Measurements from ENCODE around the gene GPR39. TPM values are rescaled to one million over a fixed set of nuclear protein-coding genes. Genes with fewer than 3 reads are reported as not detected.
"Not testable (repeated sequence)": the region's sequence is repeated elsewhere in the genome, so short reads cannot be mapped to it uniquely, and the experiment has no call there.

The GPR39 gene
- total RNA-seq, 4 donors from 2014 or later, result 0.13 to 1.3 TPM; not detected in 2

DNA sequence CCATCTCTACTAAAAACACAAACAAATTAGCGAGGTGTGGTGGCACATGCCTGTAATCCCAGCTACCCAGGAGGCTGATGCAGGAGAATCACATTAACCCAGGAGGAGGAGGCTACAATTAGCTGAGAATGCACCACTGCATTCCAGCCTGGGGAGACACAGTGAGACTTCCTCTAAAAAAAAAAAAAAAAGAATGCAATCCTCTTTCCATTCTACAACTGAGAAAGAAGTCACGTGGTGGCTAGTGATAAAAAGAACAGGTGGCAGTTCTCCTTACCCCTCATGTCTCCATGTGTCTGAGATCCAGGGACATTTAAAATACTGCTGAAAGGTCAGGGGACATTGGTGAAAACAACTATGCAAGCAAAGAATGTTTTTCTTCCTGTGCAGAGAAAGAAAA, 24.4 kb upstream of the GPR39 start:
- intact Hi-C loops (cut with DNase I), result no loop called here
- H3K27me3 ChIP-seq, result peaks cover 0 to 15% (median 0%) of the 10 kb centered on the region in 4 donors

DNA sequence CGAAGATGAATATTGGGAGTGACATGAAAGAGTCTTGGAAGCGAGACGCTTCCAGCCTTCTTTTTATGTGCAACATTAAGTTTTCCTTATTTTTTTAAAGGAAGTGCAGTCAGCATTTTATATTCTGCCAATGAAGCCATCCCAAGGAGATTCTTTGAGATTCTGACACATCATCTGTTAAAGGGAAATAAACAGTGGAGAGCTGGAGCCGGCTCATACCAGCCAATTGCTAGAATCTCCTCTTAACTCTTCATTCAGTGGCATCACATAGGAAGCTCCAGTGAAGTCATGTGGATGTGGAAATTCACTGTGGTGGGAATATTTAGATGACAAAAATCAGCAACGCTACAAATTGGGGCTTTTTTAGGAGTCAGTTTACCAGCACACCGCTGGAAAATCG, 23.7 kb upstream of the GPR39 start:
- H3K4me3 ChIP-seq, result no peak overlapping the region
- DNase-seq (ENCODE audit: extremely low spot score), result no peak
- no peak for TF ChIP-seq POLR2A (IDR thresholded peaks at IDR 0.05; ENCODE audit: low read depth)
- TF ChIP-seq, protein P1, sequence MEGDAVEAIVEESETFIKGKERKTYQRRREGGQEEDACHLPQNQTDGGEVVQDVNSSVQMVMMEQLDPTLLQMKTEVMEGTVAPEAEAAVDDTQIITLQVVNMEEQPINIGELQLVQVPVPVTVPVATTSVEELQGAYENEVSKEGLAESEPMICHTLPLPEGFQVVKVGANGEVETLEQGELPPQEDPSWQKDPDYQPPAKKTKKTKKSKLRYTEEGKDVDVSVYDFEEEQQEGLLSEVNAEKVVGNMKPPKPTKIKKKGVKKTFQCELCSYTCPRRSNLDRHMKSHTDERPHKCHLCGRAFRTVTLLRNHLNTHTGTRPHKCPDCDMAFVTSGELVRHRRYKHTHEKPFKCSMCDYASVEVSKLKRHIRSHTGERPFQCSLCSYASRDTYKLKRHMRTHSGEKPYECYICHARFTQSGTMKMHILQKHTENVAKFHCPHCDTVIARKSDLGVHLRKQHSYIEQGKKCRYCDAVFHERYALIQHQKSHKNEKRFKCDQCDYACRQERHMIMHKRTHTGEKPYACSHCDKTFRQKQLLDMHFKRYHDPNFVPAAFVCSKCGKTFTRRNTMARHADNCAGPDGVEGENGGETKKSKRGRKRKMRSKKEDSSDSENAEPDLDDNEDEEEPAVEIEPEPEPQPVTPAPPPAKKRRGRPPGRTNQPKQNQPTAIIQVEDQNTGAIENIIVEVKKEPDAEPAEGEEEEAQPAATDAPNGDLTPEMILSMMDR (IDR thresholded peaks at IDR 0.05), result no peak
- TF ChIP-seq POLR2AphosphoS5 (IDR thresholded peaks at IDR 0.05), result no peak
- no peak for TF ChIP-seq EP300 (IDR thresholded peaks at IDR 0.05)
- no peaks in the 10 kb centered on the region for H3K36me3 ChIP-seq
- intact Hi-C loops (cut with DNase I), result no loop called here
- H3K27ac ChIP-seq (replicated peaks in 1 of 4), result no peak overlapping the region
- 78% methylated on average over 7 of the region's 7 CpGs for WGBS
- H3K9me3 ChIP-seq, result peaks cover 0 to 6% (median 0%) of the 10 kb centered on the region in 4 donors
- H3K27me3 ChIP-seq, result peaks cover 0 to 19% (median 0%) of the 10 kb centered on the region in 4 donors
- H3K4me1 ChIP-seq, result no peaks in the 10 kb centered on the region

More for the DNA sequence above, 24.4 kb upstream of the GPR39 start:
- TF ChIP-seq, protein P1 (IDR thresholded peaks at IDR 0.05), result no peak
- TF ChIP-seq EP300 (IDR thresholded peaks at IDR 0.05) (no peak), POLR2A (IDR thresholded peaks at IDR 0.05; ENCODE audit: low read depth) (no peak), POLR2AphosphoS5 (IDR thresholded peaks at IDR 0.05) (no peak)
- Histone ChIP-seq H3K27ac (replicated peaks in 1 of 4) (no peak overlapping the region), H3K4me3 (no peak overlapping the region), H3K4me1 (no peaks in the 10 kb centered on the region), H3K9me3 (peaks cover 0 to 6% (median 0%) of the 10 kb centered on the region in 4 donors), H3K36me3 (no peaks in the 10 kb centered on the region)
- WGBS, result 11% methylated on average over 2 of the region's 2 CpGs
- no peak for DNase-seq (ENCODE audit: extremely low spot score)

DNA sequence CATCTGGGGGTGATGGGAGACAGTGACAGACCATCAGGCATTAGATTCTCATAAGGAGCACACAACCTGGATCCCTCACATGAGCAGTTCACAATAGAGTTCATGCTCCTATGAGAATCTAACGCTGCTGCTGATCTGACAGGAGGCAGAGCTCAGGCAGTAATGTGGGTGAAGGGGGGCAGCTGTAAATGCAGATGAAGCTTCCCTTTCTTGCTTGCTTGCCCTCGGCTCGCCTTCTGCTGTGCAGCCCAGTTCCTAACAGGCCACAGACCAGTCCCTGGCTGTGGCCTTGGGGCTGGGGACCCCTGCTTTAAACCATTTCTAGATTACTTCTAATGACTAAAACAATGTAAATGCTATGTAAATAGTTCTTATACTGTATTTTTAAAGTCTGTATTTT, 19.6 kb upstream of the GPR39 start:
- H3K4me3 ChIP-seq; DNase-seq (ENCODE audit: extremely low spot score); H3K4me1 ChIP-seq; intact Hi-C loops (cut with DNase I); H3K27ac ChIP-seq (replicated peaks in 1 of 4); H3K9me3 ChIP-seq; H3K36me3 ChIP-seq: not testable (repeated sequence)
- whole genome bisulfite sequencing, result 37% methylated on average over 3 of the region's 3 CpGs
- peaks cover 0 to 21% (median 0%) of the 10 kb centered on the region in 4 donors for H3K27me3 ChIP-seq

DNA sequence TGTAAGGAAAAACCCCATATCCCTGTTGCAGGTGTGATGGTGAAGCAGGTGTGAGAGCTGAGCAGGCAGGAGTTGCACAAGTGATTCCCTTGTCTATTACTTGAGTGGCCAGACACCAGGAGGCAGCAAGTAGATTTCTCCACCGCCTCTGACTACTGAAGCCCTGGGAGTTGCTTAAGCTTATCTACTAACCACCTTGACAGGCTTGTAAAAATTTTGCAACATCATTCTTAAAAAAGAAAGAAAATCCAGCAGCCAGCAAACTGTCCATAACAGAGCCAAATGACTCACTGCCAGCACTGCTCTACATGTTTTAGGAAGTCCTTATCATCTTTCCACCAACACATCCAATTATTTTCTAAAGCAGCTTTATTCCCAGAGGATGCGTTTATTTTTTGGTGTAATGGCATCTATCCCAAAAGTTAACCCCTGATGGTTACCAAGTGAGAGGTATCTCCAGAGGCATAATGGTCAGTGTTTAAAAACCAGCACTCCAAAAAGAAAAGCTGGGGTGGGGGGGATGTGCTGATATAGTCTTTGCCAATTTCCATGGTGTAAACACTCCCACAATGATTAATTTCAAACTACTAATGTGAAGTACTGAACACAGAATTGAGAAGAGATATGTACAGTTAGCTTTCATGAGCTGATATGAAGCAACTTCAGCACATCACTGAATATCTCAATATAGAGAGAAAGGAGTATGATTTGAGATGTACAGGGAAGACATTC, 16.3 kb upstream of the GPR39 start:
- H3K9me3 ChIP-seq, result no peaks in the 10 kb centered on the region
- H3K27me3 ChIP-seq, result peaks cover 0 to 21% (median 0%) of the 10 kb centered on the region in 4 donors
- no peak overlapping the region for H3K4me3 ChIP-seq
- H3K36me3 ChIP-seq, result no peaks in the 10 kb centered on the region
- TF ChIP-seq EP300 (IDR thresholded peaks at IDR 0.05) (no peak), POLR2AphosphoS5 (IDR thresholded peaks at IDR 0.05) (no peak), POLR2A (IDR thresholded peaks at IDR 0.05; ENCODE audit: low read depth) (no peak)
- TF ChIP-seq, protein P1 (IDR thresholded peaks at IDR 0.05), result no peak
- DNase-seq (ENCODE audit: extremely low spot score), result no peak
- no peak overlapping the region for H3K27ac ChIP-seq (replicated peaks in 1 of 4)
- intact Hi-C loops (cut with DNase I), result no loop called here
- H3K4me1 ChIP-seq, result no peaks in the 10 kb centered on the region
- 36% methylated on average over 2 of the region's 2 CpGs for WGBS

DNA sequence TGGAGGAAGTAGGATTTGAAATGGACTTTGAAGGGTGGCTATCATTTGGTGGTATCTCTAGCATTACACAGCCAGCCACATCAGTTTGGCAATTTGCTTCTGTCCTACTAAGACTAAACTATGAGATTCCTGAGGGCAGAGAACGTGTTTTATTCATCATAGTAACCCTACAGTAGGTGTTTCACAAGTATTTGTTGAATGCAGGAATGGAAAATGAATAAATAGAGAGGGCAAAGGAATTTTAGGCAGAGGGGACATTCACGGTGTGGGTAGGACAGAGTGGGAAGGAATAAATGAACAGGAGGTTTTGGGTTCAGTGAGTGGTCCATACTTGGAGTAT, 15.7 kb upstream of the GPR39 start:
- no peaks in the 10 kb centered on the region for H3K4me1 ChIP-seq
- TF ChIP-seq, protein P1 (IDR thresholded peaks at IDR 0.05), result no peak
- TF ChIP-seq POLR2AphosphoS5 (IDR thresholded peaks at IDR 0.05), result no peak
- no peak for TF ChIP-seq EP300 (IDR thresholded peaks at IDR 0.05)
- no peak for TF ChIP-seq POLR2A (IDR thresholded peaks at IDR 0.05; ENCODE audit: low read depth)
- DNase-seq (ENCODE audit: extremely low spot score), result no peak
- 72% methylated on average over 2 of the region's 2 CpGs for WGBS
- H3K4me3 ChIP-seq, result no peak overlapping the region
- H3K27ac ChIP-seq (replicated peaks in 1 of 4), result no peak overlapping the region
- H3K27me3 ChIP-seq, result peaks cover 0 to 21% (median 0%) of the 10 kb centered on the region in 4 donors
- H3K9me3 ChIP-seq, result no peaks in the 10 kb centered on the region
- H3K36me3 ChIP-seq, result no peaks in the 10 kb centered on the region
- intact Hi-C loops (cut with DNase I), result no loop called here

Data from esophagus muscularis mucosa (tissue), 4 donors.